ENCODE data around the gene RBM15B. TPM values are rescaled to one million over a fixed set of nuclear protein-coding genes. Genes with fewer than 3 reads are reported as not detected.
A peak's percentile ranks its signal among the peaks of the same experiment; 100 is the strongest.
"Not testable (repeated sequence)": the region's sequence is repeated elsewhere in the genome, so short reads cannot be mapped to it uniquely, and the experiment has no call there.

RBM15B gene, protein sequence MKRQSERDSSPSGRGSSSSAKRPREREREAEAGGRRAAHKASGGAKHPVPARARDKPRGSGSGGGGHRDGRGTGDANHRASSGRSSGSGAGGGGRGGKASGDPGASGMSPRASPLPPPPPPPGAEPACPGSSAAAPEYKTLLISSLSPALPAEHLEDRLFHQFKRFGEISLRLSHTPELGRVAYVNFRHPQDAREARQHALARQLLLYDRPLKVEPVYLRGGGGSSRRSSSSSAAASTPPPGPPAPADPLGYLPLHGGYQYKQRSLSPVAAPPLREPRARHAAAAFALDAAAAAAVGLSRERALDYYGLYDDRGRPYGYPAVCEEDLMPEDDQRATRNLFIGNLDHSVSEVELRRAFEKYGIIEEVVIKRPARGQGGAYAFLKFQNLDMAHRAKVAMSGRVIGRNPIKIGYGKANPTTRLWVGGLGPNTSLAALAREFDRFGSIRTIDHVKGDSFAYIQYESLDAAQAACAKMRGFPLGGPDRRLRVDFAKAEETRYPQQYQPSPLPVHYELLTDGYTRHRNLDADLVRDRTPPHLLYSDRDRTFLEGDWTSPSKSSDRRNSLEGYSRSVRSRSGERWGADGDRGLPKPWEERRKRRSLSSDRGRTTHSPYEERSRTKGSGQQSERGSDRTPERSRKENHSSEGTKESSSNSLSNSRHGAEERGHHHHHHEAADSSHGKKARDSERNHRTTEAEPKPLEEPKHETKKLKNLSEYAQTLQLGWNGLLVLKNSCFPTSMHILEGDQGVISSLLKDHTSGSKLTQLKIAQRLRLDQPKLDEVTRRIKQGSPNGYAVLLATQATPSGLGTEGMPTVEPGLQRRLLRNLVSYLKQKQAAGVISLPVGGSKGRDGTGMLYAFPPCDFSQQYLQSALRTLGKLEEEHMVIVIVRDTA
- total RNA-seq (2014; rRNA removed; shearing (Covaris generic); ENCODE audit: low replicate concordance) = 31.5 and 35.6 TPM in 2 replicates

DNA sequence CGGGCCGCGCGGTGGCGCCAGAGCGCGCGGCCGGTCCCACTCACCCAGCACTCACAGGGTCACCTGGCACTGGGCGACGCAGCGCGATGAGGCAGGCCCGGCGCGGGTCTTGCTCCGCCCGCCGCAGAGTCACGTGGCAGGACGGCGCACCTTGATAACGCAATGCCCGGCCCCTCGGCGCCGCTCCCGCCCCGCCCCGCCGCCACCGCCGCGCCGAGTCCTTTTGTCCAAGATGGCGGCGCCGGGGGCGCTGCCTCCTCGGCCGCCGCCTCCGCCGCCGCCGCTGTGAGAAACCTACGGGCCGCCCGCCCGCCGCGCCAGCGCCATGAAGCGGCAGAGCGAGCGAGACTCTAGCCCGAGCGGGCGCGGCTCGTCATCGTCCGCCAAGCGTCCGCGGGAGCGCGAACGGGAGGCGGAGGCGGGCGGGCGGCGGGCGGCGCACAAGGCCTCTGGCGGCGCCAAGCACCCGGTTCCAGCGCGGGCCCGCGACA is at the start of gene RBM15B:
Gene RBM15B, plus strand, starts transcription at position 211 of the 491 bp plus-strand sequence. Its CDS starts 115 bp downstream, at position 326.
- DNase-seq (ENCODE audit: low read depth) = peak; percentile 83

DNA sequence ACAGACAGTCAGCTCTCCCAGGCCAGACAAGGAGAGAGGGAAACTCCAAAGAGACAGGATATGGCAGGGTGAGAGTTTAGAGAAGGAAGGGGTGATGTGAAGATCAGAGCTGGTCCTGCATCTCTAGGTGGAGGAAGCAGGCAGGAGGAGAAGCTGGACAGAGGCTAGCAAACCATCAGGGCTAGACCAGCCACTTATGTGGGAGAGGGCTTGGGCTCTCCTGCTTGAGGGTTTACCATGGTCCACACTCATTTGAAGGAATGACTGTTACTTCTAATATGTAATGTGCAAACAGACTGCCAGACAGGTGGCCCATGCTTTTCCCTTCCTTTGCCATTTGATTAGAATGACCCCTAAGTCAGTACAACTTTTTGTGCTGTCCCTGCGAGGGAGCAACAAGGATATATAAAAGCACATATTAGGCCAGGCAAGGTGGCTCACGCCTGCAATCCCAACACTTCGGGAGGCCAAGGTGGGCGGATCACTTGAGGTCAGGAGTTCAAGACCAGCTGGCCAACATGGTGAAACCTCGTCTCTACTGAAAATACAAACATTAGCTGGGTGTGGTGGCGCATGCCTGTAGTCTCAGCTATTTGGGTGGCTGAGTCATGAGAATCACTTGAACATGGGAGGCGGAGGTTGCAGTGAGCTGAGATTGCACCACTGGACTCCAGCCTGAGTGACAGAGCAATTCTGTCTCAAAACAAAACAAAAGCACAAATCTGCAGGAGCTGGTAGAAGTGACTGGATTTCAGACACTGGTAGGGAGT is 47.0 kb upstream of the RBM15B start:
- in situ Hi-C loops (cut with HindIII; ENCODE audit: low pct_unique_long_range_greater_than_20kb, low sequenced_read_pairs) = no loop called here
- peak; percentile 75 for DNase-seq (ENCODE audit: low read depth)

More for the DNA sequence above, at the start of gene RBM15B:
- in situ Hi-C loops (cut with HindIII; ENCODE audit: low pct_unique_long_range_greater_than_20kb, low sequenced_read_pairs) = no loop called here

DNA sequence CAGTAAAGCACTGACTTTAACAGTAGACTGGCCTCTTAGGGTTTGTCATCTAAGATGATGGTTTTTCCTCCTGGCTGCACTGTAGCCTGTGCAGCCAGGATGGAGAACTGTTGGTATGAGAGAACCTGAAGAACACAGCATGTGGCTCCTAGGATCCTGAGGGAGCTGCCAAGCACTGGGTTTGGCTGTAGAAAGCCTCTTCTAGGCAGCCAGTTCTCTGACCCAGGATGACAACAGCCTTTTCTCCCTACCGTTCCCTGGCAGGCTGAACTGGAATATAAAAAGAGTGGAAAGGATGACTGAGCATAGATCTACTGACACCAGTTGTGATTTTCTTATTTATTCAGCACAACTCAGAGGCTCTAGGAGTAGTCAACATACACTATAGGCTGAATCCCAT is 40.3 kb upstream of the RBM15B start:
- no peak for DNase-seq (ENCODE audit: low read depth)
- in situ Hi-C loops (cut with HindIII; ENCODE audit: low pct_unique_long_range_greater_than_20kb, low sequenced_read_pairs) = no loop called here

DNA sequence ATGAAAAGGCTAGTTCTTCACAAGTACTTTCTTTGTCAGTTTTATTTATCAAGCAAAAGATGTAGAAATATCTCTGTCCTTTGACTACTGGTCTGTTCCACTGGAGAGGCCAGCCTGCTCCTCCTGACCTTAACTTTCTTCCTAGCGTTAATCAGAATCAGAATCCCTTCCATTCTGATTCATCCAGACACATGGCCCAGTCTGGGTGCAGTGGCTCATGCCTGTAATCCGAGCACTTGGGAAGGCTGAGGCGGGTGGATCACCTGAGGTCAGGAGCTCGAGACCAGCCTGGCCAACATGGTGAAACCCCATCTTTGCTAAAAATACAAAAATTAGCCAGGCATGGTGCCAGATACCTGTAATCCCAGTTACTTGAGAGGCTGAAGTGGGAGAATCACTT is 38.0 kb upstream of the RBM15B start:
- in situ Hi-C loops (cut with HindIII; ENCODE audit: low pct_unique_long_range_greater_than_20kb, low sequenced_read_pairs) = no loop called here
- no peak for DNase-seq (ENCODE audit: low read depth)

DNA sequence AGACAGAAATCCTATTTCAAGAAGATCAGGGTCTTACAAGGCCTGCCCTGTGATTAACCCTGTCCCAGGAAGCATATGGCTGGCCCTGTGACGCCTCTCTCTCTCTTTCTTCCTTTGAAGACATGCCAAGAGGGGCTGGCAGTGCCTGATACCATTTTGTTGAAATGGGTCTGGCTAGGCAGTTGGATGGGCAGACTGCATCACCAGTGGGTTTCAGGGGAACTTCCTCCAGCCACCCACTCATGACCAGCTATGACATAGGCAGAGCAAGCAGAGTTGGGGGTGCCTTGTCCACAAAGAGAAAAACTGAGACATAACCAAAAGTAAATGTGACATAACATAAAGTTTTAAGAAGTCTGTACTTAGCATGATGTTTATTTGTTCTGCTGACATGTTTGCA is 37.4 kb upstream of the RBM15B start:
- no peak for DNase-seq (ENCODE audit: low read depth)
- in situ Hi-C loops (cut with HindIII; ENCODE audit: low pct_unique_long_range_greater_than_20kb, low sequenced_read_pairs) = no loop called here

DNA sequence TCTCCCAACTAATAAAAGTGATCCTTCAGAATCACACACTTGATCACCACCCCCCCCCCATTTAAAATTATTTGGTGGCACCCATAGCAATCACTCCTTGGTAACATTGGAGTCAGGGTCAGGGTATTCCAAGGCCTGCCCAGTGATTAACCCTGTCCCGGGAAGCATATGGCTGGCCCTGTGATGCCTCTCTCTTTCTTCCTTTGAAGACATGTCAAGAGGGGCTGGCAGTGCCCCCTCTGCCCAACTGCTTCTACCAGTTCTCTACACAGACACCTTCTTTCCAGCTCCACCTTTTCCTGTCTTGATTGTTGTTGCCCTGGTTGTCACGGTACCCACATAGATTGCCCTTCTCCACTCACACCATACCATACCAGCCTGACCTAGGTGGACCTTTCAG is 36.9 kb upstream of the RBM15B start:
- no peak for DNase-seq (ENCODE audit: low read depth)
- in situ Hi-C loops (cut with HindIII; ENCODE audit: low pct_unique_long_range_greater_than_20kb, low sequenced_read_pairs) = no loop called here

DNA sequence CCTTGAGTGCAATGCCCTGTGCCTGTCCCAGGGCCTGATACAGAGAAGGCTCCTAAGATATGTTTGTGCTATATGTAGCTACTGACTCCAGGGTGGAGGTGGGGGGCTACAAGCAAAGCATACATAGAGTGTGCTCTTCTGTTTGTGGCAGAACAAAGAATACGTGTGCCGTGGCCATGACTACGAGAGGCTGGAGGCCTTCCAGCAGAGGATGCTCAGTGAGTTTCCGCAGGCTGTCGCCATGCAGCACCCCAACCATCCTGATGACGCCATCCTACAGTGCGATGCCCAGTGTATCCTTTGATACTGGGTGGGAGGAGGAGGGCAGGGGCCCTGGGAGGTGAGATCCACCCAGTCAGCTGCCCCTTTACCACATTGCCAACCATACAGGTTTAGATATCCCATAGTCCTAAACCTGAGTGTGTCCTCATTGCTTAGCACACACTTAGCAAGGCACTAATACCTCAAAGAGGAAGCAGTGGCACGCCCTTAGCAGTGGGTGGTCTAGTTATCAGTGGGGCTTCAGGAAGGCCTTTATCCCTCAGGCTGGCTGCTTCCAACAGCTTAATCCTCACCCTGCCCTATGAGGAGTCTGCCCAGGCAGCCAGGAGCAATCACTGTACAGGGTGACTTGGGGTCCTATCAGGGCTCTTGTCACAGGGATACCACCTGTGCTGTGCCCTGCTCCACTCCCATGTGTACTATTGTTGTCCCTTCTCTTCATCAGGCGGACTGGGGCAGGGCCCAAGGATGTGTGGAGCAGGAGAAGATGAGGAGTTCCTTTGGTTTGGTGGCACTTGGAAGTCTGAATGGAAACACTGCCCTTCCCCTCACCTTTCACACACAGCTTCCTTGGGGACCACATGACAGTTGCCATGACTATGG is 36.1 kb upstream of the RBM15B start:
- no peak for DNase-seq (ENCODE audit: low read depth)
- in situ Hi-C loops (cut with HindIII; ENCODE audit: low pct_unique_long_range_greater_than_20kb, low sequenced_read_pairs) = no loop called here

DNA sequence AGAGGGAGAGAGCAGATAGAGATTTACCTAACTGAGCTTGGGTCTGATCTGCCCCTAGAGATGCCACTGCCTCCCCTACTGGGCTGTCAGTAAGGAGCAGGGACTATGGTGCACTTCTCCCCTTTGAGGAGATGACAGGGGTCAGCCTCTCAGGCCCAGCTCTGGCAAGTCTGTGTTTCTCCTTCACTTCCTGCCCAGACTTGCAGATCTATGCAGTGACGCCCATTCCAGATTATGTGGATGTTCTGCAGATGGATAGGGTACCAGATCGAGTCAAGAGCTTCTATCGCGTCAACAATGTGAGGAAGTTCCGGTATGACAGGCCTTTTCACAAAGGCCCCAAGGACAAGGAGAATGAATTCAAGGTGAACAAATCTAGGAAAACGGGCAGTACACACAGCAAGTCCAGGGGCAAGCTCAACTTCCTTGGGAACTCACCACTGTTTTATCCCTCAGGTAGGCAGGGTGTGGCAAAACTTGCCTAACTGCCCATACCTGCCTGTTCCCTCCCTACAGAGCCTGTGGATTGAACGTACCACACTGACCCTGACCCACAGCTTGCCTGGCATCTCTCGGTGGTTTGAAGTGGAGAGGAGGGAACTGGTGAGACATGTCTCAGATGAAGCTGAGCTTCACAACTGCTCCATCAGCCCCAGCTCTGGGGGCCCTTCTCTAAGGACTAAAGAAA is 35.0 kb upstream of the RBM15B start:
- in situ Hi-C loops (cut with HindIII; ENCODE audit: low pct_unique_long_range_greater_than_20kb, low sequenced_read_pairs) = no loop called here
- no peak for DNase-seq (ENCODE audit: low read depth)

DNA sequence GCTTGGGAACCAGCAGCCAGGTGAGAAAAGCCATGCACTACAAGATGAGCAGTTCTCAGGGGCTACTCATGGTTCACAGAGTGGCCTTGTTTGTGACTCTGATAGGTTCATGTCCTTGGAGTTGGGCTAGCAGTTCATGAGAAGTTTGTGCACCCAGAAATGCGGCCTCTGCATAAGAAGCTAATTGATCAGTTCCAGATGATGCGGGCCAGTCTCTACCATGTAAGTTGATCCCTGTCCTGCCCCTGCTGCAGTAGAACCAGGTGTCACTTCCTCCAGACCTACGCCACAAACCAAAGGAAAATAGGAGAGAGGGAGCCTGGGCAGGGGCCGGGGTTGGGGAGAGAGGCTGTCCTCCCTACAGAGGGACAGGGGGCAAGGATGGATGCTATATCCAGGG is 33.2 kb upstream of the RBM15B start:
- DNase-seq (ENCODE audit: low read depth) = no peak
- in situ Hi-C loops (cut with HindIII; ENCODE audit: low pct_unique_long_range_greater_than_20kb, low sequenced_read_pairs) = no loop called here

DNA sequence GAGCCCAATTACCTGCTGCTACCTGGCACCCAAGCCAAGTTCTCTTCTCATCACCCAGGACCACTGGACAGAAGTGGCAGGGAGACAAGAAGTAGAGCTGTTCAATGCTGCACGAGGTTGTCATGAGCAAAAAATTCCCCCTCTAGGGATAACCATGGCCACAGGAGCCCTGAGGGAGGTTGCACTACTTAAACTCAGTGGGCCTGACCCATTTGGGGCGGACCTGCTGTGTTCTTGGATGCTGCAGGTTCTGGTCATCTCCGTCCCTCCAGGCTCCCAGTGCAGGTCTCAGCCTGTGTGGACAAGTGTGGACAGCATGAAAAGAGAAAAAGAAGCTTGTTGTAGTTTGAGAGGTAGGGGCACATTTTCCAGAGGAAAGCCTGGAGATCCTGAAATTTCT is 32.1 kb upstream of the RBM15B start:
- in situ Hi-C loops (cut with HindIII; ENCODE audit: low pct_unique_long_range_greater_than_20kb, low sequenced_read_pairs) = no loop called here
- DNase-seq (ENCODE audit: low read depth) = no peak

DNA sequence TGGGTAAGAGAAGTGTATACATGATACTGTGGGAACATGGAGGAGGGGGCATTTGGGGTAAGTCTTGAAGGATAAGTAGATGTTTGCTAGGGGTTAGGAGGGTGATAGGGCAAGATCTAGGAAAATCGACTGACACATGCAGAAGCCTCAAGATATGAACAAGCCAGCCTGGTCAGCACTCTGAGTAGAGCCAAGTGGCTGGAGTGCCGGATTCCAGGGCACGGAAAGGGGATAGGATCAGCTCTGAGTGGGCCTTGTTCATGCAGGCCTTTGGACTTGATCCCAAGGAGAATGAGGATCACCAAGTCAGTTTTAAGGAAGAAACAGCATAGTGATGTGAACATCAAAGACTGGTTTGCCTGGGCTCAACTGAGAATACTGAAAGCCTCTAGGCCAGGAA is 30.3 kb upstream of the RBM15B start:
- no peak for DNase-seq (ENCODE audit: low read depth)

DNA sequence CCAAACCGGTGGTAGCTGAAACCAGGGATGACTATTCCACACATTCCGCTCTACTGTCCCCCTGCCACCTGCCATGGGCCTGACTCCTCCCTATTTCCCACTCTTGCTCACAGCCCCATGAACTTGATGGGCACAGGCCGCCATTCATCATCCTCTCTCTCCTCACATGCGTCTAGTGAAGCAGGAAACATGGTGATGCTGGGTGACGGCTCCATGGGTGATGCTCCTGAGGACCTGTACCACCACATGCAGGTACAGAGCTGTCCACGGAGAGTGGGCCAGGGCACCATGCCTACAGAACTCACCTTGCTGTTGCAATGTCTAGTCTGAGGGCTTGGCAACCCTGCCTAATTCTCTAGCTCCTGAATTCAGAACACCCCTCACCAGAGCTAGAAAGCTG is 29.3 kb upstream of the RBM15B start:
- no peak for DNase-seq (ENCODE audit: low read depth)
- in situ Hi-C loops (cut with HindIII; ENCODE audit: low pct_unique_long_range_greater_than_20kb, low sequenced_read_pairs) = no loop called here

More for the DNA sequence above, 30.3 kb upstream of the RBM15B start:
- in situ Hi-C loops (cut with HindIII; ENCODE audit: low pct_unique_long_range_greater_than_20kb, low sequenced_read_pairs) = no loop called here

DNA sequence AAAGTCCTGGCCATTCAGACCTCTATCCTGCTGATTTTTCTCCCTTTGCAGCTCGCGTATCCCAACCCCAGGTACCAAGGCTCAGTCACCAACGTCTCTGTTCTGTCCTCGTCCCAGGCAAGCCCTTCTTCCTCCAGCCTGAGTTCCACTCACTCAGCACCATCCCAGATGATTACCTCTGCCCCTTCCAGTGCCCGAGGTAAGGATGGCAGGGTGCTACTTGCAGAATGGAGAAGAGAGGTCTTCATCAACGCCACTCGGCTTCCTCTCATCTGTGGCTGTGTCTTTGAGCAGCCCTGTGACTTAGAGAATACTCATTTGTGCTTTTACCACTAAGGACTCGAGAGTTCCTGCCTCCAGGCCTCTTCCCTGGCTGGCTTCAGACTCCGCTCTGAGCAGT is 28.6 kb upstream of the RBM15B start:
- in situ Hi-C loops (cut with HindIII; ENCODE audit: low pct_unique_long_range_greater_than_20kb, low sequenced_read_pairs) = no loop called here
- no peak for DNase-seq (ENCODE audit: low read depth)

DNA sequence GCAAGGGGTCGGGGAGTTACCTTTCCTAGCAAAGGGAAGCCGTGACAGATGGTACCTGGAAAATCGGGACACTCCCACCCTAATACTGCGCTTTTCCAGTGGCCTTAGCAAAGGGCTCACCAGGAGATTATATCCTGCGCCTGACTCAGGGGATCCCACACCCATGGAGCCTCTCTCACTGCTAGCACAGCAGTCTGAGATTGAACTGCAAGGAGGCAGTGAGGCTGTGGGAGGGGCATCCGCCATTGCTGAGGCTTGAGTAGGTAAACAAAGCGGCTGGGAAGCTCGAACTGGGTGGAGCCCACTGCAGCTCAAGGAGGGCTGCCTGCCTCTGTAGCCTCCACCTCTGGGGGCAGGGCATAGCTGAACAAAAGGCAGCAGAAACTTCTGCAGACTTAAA is 22.8 kb upstream of the RBM15B start:
- in situ Hi-C loops (cut with HindIII; ENCODE audit: low pct_unique_long_range_greater_than_20kb, low sequenced_read_pairs); DNase-seq (ENCODE audit: low read depth): not testable (repeated sequence)

DNA sequence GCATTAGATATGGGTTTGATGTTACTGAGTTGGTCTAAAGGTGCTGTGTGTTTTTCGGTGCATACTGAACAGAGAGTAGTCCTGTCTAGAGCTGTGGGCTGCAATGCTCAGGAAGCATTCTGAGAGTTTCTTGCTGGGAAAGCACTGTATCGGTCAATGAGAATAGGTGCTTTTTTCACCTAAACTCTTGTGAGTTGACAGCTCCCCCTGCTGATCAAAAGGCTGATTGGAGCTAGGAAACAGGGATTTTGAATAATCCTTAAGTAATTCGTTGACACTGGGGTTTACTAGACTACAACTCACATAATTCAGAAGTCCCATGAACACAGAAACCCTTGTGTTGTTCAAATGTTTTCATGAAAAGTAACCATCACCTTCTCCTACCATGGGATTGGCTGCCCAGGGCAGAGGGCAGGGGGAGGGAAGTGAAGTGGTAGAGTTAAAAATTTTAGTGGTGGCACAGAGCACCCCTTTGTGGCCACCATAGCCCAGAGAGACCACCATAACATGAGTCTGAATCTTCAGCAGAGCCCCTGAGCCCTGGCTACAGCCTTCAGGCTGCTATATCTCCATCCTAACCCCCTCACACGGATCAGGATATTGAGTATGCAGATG is 19.0 kb upstream of the RBM15B start:
- peak; percentile 40 for DNase-seq (ENCODE audit: low read depth)
- in situ Hi-C loops (cut with HindIII; ENCODE audit: low pct_unique_long_range_greater_than_20kb, low sequenced_read_pairs) = no loop called here

DNA sequence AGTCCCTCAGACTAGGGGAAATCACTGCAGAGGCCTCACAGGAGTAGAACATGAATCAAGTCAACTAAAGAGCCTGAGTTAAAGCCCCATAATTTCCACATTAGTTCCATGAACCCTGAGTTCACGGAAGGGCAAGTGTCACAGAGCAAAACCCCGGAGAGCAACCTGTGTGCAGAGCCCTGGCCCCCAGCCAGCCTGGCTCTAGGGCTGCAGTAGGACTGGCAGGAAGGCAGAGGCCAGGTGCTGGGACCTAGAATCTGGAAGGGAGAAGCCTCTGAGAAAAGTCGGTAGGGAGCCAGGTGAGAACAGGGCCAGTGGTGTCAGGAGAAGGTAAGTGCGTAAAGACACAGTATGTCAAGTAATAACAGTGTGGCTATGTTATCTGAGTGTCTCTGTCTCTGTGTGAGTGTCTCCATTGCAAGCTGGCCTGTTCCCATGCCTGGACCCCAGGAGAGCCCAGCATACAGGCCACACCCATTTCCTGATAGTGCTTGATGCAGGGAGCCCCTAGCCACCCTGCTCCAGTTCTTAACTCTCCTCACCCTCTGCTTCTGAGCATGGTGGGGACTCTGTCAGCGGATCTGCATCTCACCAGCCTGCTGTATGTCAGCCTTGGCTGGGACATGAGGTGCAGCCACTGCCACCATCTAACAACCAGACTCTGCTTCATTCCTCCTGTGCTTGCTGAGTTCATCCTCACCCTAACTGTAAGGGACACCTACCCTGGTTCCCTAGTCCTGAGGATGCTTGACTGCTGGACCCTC is 17.2 kb upstream of the RBM15B start:
- no peak for DNase-seq (ENCODE audit: low read depth)
- in situ Hi-C loops (cut with HindIII; ENCODE audit: low pct_unique_long_range_greater_than_20kb, low sequenced_read_pairs) = no loop called here

Data from Caki2 (cell line).